ENCODE data around the gene ATP6V0B.

ATP6V0B gene

DNA sequence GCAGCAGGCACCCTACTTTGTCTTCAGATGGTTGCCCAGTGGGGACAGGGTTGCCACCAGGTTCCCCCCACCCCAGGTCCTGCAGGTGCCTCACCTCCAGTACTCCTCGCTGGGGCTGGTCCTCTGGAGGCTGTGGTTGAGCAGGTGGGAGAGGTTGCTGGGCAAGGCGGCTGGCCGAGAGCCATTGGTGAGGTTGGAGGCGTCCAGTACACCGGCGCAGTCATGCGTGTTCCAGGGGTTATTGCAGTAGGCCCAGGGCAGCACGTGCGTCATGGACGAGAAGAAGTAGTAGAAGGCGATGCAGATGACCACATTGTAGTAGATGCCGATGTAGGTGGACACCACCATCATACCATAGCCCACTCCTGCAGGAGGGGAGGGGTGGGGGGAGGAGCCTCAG lies 33.5 kb downstream of the ATP6V0B start:
- no peak for DNase-seq

DNA sequence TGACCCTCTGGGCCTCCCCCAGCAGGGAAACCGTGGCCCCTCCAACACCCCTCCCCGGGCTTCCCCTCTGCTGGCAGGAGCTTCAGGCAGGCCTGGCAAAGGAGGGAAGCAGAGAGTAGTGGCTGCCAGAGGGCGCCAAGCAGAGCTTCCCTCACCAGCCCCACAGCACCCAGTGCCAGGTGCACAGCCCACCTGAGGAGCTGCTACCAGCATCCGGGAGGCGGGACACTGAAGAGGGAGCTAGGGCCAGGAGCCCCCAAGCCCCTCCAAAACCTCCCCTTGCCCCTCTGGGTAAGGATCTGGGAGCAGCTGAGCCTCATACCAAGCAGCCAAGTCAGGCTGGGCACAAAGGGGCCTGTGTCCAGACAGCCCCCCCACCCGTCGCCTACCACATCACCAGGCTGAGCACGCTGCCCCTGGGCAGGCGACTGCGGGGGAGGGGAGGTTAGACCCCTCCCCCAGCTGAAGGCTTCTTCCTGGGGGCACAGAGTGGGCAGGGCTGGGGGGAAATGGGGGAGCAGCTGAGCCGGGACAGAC lies 36.2 kb downstream of the ATP6V0B start:
- no peak for DNase-seq

DNA sequence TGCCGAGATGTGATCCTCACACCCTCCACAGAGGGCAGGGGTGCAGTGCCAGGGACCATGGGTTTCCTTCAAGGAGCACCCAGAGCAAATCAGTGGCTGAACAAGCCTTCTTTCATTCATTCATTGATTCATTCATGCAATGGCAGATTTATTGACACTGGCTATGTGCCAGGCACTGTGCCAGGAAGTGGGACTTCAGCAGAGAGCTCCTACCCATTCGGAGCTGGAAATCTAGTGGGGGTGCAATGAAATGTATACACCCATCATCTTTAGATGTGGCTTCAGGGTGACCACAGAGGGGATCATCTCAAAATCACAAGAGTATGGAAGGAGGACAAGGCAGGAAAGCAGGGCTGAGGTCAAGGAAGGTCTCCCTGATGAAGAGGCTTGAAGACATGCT lies 37.6 kb downstream of the ATP6V0B start:
- DNase-seq: no peak

DNA sequence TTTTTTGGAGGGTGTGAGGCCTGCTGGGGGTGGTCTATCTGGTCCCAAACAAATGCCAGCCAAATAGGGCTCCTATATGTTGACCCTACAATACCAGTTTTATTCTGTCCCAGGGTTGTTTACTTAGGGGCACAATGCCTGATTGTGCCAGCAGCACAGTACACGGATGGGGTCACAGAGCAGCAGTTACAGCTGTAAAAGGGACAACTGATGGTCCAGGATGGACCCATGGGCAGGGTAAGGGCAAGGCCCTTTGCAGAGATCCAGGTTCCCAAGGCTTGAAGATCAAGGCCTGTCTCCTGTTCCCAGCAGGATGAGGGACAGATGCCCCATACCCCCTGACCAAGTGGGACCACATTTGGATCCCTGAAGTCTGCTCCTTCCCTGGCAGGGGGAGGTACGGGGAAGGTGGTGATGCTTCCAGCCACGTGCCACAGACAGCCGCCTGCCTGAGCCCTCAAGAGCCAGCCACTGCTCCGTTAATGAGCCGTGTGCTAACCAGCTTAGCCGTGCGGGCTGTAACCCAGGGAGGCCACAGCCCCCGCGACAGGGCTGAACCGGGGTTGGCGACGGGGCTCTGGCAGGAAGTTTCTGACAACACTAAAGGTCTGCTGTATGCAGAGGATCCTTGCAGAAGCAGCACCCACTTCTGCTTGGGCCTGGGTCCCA lies 38.3 kb downstream of the ATP6V0B start:
- DNase-seq: no peak

DNA sequence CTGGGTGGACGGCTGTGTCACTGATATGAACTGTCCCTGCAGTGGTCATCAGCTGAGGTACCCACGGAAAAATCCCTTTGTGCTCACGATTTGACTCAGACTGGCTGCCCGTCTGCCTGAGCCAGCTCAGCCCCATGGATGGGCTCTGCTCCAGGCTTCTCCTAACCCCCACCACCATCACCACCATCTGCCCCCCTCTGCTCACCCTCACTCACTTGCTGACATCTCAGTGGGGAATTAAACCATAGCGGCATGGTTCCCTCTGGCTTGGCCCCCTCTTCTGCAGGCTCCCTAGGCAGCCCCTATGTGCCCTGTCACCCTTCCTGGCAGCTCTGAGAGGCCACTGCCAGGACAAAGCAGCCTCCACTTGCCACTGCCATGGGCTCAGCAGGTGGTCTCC lies 39.2 kb downstream of the ATP6V0B start:
- DNase-seq: no peak

DNA sequence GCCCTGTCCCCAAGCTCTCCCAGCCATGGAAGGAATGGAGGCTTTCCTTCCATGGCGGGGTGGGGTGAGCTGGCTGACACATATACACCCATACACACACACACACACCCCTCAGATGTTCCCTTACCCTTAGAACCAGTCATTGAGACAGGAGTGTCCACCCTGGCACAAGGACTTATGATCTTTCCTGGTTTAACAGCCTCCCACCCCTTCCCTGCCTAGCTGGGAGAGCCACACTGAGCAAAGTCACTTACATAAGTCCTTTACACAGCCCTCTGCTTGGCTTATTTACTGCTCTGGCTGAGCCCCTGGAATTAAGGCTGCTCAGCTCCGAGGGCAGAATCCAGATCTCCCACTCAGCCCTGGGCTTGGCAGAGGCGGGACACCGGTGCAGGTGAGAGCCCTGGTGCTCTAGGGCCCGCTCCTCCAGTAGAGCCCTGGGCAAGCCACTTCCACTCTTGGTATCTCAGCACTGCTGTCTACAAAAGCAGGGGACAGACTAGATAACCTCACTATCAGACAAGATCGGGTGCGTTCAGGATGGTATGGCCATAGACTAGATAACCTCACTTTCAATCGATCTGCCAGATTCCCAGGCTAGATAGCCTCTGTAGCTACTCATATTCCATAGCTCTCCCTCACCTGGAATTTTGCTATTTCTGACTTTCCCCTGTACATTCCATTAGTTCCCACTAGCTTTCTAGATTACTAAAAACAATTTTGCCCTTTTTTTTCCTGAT lies 39.8 kb downstream of the ATP6V0B start:
- DNase-seq: no peak

DNA sequence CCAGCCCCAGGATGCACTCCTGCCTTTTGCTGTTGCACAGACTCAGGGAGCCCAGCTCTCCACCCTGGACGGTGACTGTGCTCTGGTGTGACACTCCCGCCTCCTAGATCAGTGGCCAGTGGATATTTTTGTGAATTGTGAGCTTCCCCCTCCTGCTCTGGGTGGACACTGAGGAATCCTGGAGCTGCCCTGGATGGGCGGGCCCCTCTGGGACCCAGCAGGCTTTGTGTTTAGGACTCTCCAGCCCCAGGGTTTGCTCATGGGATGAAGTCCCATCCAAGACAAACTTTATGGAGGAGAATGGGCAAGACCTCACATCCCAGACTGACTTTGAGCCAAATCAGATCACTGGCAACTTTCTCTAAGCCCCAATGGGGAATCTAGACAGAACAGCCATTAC lies 40.4 kb downstream of the ATP6V0B start:
- DNase-seq: no peak

DNA sequence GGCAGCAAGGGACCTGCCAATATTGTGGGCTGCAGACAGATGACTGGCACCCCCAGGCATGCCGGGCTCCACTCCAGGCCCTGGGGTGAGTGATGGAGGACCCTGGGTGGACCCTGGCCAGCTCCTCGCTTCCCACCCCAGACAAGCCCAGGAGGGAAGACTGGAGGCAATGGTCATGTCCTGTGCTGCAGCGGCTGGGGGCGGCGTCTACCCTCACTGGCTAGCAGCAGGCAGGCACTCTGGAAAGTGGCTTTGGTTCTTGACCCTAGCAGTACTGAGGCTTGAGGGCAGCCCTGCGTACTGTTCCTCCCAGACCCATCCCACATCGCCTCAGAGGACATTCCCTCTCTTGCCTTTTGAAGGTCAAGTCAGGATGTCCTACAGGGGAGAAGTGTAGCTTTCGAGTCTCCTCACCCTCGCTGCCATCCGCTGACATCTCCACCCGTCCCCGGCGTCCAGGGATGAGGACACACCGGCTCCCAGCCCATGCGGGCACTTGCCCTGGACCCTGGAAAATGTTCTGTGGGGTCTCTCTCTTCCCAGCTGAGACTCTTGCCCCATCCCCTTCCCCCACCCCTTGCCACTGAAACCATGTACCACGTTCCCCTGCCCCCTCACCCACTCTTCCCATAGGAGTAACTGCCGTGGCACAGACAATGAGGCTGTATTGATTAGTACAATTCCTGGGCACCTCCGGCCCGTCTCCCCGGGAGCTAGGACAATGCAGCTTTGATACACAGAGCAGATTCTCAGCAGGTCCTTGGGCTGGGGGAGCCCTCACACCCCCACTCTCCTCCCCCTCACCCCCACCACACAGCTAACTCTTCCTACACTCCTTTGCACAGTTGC lies 41.5 kb downstream of the ATP6V0B start:
- no peak for DNase-seq

DNA sequence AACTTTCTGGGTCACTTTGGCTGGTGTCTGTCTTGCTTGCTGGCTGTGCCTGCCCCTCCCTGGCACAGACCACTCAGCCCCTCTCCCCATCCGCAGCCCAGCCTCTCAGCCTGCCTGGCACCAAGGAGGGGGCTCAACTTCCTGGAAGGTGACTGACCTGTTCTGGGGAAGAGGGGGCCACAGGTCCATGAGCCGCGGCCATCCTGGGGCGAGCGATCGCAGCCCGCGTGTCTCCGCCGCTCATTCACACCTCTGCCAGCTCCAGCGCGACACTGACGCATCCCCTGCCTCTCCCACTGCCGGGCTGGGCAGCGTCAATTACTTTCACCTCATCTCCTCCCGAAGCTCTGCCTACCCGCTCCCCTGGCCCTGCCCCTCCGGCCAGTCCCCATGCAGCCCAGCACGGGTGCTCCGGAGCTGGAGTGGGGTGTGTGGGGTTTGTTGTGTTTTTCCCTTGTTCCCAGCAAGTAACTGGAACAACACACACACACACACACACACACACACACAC lies 42.2 kb downstream of the ATP6V0B start:
- DNase-seq: no peak

DNA sequence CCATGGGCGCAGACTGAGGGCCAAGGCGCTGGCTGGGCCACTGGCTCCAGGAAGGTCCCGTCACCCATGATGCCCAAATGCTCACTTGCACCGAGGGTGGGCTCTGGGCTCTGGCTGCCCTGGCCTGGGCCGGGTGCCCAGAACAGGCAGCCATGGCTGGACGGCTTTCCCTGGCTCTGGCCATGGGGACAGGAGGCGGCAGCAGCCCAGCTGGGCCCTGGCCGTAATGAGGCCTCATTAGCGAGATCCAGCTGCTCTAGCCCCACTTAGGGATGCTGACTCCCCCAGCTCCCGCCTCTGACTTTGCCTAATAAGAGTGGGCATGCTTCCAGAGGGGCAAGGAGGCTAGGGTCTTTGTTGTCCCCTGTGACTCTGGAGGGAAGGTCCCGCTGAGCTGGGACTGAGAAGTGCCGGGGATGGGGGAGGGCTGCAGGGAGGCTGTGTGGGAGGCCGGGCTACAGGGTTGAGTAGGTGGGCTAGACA lies 44.7 kb downstream of the ATP6V0B start:
- no peak for DNase-seq

DNA sequence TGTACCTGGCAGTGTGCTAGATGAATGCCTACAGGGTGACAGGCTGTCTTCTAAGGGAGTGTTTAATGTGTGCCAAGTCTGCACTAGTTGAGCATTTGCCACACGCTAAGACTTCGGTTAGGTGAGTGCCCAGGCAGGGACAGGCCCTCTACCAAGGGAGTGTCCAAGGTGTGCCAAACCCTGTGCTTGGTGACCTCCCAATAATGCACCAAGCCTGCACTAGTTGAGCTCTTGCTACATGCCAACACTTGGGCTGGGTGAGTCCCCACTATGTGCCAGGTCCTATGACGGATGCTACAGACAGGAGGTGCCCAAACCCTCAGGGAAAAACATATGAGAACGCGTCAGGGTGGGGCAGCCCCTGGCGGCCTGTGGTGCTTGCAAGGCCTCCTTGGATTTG lies 45.7 kb downstream of the ATP6V0B start:
- no peak for DNase-seq

DNA sequence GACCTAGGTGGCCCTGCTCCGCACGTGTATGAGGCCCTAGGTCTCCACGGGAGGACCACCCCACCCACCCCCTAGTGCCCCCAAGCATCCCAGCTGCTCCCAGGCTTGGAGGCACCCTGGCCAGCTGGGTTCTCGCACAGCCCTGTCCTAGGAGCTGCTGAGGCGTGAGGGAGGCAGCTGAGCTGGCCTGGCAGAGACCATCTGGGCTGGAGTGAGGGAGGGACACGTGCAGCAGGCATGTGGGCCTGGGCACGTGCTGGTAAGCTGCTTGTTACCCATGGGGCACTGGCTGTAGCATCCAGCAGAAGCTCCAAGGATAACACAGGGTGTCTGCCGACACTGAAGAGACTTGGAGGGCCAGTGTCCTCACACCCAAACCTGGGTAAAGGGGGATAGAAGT lies 46.4 kb downstream of the ATP6V0B start:
- no peak for DNase-seq

DNA sequence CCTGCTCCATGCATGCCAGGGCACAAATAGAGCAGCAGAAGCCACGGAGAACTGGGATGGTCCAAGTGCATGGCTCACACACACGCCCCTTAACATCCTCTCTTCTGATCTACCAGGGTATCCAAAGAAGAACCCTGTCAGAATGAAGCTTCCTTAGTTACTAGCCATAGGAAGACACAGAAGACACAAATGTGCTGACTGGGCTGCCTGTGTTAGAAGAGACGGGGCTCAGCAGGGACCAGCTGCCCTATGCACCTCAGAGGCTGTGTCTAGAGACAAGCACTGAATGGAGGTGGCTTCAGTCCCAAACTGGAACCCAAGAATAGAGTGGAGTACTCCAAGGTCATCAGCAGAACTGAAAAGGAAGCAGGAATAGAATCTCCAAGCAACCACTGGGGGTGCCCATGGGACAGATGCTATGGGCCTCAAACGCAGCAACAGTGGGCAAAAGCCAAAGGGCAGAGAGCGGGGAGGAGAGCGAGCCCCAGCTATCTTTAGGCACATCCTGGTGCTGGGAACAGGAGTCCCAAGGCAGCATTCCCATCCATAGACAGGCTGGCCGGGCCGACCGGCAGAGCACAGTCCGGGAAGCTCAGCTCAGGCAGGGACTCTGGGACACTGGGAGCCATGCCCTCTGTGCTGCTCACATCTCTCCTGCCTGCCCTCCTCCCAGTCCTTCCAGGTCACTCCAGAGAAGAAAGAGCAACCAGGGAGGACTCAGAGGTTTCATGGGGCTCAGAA lies 47.0 kb downstream of the ATP6V0B start:
- no peak for DNase-seq

DNA sequence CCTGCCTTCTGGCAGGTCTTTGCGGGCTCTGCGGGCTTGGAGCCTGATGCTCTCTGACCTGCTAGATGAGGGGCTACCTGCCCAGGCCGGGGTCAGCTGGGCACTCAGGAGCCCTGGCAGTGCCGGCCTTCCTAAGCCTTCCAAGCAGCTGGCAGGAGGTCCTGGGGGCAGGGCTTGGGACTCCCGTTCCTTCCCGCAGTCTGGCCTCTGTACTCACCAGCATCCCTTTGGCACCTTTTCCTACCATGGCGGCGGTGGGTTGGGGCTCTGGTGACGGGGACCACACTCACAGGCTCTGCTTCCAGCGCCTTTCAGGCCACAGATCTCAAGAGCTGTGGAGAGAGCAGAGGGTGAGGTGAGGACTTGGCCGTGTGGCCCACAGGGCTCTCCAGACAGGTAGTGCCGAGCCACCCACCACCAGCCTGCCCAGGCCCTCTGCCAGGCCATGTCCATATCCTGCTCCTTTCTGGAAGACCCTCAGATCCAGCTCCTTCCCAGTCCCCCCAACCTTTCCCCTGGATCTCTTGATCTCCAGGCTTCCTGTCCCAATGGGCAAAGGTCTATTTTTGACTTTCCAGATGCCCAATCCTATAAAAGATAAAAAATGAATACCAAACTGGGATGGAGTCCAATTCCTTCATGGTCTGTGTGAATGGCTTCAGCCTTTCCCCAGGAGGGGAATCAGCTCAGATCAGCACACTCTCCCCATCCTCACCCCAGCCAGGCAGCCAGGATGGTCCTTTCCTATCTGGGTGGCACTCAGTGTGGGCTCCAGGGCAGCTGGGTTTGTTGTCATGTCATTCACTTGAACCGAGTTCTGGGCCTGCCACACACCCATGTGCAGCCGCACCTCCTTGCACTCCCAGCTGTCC lies 49.5 kb downstream of the ATP6V0B start:
- no peak for DNase-seq

DNA sequence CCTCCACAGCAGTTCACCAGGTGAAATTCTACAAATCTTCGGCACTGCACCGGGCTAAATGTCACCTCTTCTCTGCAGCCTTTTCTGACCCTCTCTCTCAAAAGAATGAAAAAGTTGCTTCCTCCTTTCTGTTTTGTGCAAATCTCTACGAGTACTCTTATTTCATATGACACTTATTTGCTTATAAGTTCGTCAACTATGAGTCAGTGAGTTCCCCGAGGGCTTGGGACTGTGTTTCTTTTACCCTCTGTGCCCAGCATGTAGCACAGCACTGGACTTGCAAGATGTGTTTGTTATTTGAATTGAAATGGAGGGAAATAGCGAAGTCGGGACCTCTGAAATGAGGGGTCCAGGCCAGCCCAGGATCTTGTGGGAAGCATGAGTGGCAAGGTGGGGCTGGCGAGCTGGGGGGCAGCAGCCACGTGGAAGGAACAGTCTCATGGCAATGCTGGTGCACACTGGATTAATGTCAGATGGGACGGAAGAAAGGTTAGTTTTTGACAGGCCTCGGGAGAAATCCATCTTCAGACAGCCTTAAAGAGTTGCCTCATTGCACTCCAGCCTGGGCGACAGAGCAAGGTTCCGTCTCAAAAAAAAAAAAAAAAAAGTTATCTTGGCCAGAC lies 50.3 kb downstream of the ATP6V0B start:
- DNase-seq: no peak

DNA sequence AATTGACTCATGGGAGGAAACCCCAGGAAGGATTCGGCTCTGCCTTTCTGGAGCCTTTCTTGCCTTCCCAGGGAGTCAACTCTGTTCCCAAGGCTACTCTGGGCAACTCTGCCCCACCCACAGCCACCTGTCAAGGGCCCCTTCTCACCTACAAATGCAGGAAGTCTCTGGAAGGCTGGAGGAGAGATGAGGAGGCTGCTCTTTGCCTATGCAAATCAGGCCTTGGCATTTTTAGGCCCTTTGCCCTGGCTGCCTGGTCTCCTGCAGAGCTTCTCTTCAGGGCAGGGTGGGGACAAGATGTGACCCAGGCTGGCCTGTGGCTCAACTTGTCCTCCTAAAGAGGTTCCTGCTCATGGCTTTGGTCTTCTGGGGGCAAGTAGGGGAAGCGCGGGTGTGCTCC lies 51.1 kb downstream of the ATP6V0B start:
- no peak for DNase-seq

DNA sequence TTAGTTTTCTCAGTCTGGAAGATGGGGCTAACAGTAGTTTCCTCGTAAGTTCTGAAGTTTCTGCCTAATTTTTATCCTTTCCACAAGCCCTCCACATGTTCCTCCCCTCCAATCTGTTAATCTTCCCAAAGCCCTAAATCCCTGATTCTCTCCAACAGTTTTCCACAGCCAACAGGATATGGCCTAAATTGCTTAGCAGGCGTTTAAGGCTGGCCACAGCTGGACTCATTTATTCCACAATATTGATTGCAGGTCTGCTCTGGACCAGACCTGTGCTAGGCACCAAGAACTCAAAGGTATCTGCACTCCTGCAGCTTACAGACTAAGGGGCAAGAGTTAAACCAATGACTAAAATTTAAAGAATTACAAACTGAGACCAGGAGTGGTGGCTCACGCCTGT lies 52.6 kb downstream of the ATP6V0B start:
- no peak for DNase-seq

Data from inflammatory macrophage (primary cell).